DMS153 treated with DMSO at 0.1 percent for 48 hours (cell line): ENCODE measurements around the gene COTL1.
"Not testable (repeated sequence)": the region's sequence is repeated elsewhere in the genome, so short reads cannot be mapped to it uniquely, and the experiment has no call there.

Source experiments
- DNase-seq: peaks from one replicate; lab custom pipeline; 2025; ENCODE audit not compliant: unreplicated experiment; lab: John Stamatoyannopoulos, UW

The COTL1 gene

GRCh38 chr16:84643674-84644073 is 25.8 kb upstream of the COTL1 start:
- DNase-seq, result no peak

GRCh38 chr16:84643180-84643583 is 25.3 kb upstream of the COTL1 start:
- no peak for DNase-seq

- DNase-seq, result no peak
Observed at GRCh38 chr16:84641643-84642358, 23.9 kb upstream of the COTL1 start.

- no peak for DNase-seq
Observed at GRCh38 chr16:84640145-84640544, 22.3 kb upstream of the COTL1 start.

GRCh38 chr16:84638231-84638806 is 20.4 kb upstream of the COTL1 start:
- DNase-seq, result no peak

- no peak for DNase-seq
Observed at GRCh38 chr16:84637709-84638108, 19.8 kb upstream of the COTL1 start.

- no peak for DNase-seq
Observed at GRCh38 chr16:84635702-84636101, 17.8 kb upstream of the COTL1 start.

- peak; percentile 33 for DNase-seq
Observed at GRCh38 chr16:84633622-84634021, 15.7 kb upstream of the COTL1 start.

GRCh38 chr16:84632862-84633261 is 15.0 kb upstream of the COTL1 start:
- not testable (repeated sequence) for DNase-seq

GRCh38 chr16:84631886-84632285 is 14.0 kb upstream of the COTL1 start:
- no peak for DNase-seq

- DNase-seq, result no peak
Observed at GRCh38 chr16:84631153-84631466, 13.2 kb upstream of the COTL1 start.

- no peak for DNase-seq
Observed at GRCh38 chr16:84630446-84631152, 12.7 kb upstream of the COTL1 start.

- no peak for DNase-seq
Observed at GRCh38 chr16:84630009-84630408, 12.1 kb upstream of the COTL1 start.

- no peak for DNase-seq
Observed at GRCh38 chr16:84629580-84629979, 11.7 kb upstream of the COTL1 start.

GRCh38 chr16:84628226-84628731 is 10.4 kb upstream of the COTL1 start:
- DNase-seq, result no peak

- DNase-seq, result no peak
Observed at GRCh38 chr16:84625556-84625955, 7.7 kb upstream of the COTL1 start.

- DNase-seq, result not testable (repeated sequence)
Observed at GRCh38 chr16:84620913-84621312, 3.0 kb upstream of the COTL1 start.

GRCh38 chr16:84618581-84619460 is 943 bp upstream of the COTL1 start:
- no peak for DNase-seq

GRCh38 chr16:84617041-84617790 is 662 bp downstream of the COTL1 start:
- DNase-seq, result no peak

GRCh38 chr16:84616515-84616914 is 1.4 kb downstream of the COTL1 start:
- no peak for DNase-seq
